Fibroblast of skin of left quadriceps (primary cell): Measurements from ENCODE around the gene RNLS.

Source experiments
- DNase-seq, 2 experiments: peaks; one replicate each; pipeline ENCODE4 v3.0.0-alpha.2; 2013; ENCODE audit warnings: low read depth in 2 of 2

RNLS gene

DNA sequence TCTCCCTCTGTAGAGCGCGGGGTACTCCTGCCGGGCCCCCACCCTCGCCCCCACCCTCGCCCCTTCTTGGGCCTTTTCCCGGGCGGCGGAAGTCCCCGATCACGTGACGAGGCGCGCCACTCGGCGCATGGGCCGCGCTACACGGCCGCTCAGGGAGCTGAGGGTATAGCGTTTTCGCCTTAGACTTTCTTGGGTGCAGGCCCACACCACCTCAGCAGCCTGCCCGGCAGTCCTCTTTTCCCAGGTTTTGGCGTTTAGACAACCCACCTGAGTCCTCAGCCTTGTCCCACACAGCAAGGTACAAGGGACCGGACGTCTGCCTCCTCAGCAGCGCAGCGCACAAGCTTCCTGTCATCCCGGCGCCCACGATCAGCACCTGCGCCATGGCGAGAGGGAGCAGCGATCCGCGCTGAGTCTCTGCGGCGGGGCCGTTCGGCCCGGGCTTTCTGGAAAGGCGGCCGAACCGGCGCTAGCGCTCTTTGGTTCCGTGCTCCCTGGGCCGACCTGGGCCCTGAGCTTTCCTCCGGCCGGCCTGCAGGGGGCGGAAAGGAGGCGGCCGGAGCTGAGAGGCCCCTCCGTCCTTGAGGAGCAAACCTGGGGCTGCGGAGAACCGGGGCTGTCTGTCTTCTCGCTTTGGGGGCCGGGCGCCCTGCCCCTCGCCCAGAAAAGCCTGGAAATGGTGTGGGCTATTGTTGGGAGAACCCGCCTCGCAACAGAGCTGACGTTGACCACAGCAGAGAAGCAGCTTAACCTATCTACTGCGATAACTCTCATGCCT is at the start of gene RNLS:
TSS of gene RNLS (minus strand) at position 513 of the 778 bp plus-strand sequence.
- DNase-seq: peak; percentile 18 to 28

DNA sequence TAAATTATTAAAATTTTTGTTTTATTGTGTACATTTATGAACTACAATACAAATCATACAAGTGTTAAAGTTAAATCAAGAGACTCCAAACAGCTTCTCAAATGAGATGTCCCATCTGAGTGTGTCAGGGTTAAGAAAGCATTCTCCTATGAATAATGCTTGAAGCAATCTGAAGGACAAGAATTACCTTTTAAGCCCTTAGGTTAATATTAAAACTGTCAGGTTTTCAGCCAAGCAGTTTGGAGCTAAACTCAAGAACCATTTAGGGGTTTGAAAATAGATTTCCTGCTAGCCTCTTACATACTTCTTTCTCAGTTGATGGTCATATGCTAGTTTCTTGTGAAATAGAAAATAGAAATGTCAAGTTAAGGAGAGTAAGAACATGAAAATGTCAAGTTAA is 41.7 kb upstream of the RNLS start:
- DNase-seq: no peak

DNA sequence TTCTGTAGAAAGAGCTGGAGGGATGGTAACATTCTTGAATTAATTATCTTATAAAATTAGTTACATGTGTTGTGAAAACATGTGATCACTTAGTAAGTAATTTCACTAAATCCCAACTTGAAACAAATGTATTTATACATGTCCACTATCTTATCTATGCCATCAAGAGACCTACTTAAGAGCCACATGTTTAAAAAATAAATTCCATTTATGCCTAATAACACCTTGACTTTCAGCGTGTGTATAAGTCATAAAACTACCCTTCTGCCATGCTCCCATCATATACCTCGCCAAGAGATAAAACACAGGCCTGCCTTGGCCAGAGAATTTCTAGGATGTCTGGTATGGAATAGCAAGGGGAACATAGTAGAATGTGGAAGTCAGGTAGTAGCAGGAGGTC is 40.7 kb upstream of the RNLS start:
- DNase-seq: no peak

DNA sequence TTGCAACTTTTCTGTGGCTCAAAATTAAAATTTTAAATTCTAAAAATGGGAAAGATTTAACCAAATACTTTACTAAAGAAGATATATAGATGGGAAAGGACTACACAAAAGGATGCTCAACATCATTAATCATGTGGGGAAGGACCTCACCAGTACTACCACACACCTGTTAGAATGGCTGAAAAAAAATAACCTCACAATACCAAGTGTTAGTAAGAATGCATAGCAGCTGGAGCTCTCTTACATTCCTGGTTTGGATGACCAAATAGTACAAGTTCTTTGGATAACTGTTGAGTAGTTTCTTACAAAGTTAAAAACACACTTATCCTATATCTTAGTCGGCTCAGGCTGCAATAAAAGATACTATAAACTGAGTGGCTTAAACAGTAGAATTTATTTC is 37.3 kb upstream of the RNLS start:
- DNase-seq: no peak

DNA sequence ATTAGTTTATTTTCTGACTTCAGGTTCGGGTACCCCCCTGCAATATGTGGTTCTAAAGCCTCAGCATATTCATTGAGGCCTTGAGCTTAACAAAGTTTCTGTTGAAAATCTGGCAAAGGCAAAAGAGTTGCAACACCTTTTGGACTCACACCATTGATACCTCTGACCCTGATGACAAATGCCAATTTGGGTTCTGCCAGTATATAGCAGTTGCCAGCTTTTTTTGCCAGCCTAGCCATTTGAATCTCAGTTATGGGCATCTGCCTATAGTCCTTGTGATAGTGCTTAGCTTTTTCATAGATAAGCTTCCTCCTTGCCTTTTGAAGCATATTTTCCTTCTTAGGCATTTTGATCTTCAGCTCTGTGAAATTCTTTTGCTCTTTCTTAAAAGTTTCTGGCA is 35.4 kb upstream of the RNLS start:
- no peak for DNase-seq

DNA sequence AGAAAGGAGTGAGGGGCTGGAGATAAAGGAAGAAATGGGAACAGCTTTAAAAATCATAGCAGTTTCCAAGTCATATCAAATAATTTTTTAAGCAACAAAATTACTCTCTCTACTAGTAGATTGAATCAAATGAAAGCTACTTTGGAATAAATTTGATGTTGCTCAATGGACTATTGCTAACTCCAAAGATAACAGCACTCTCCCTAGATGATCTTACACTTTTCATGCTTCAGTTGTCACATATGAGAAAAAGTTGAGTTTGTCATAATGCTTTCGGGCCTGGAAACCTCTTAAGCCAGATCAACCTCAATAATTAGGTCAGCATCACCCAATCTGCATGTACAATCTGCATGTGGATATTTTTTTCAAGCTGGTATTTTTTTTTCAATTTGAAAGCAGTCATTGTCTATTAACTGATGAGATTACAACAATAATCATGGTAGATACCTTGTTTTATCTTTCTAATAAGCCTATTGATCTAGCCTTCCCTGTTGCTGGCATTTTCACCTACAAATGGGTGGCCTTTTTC is 34.7 kb upstream of the RNLS start:
- DNase-seq: no peak

DNA sequence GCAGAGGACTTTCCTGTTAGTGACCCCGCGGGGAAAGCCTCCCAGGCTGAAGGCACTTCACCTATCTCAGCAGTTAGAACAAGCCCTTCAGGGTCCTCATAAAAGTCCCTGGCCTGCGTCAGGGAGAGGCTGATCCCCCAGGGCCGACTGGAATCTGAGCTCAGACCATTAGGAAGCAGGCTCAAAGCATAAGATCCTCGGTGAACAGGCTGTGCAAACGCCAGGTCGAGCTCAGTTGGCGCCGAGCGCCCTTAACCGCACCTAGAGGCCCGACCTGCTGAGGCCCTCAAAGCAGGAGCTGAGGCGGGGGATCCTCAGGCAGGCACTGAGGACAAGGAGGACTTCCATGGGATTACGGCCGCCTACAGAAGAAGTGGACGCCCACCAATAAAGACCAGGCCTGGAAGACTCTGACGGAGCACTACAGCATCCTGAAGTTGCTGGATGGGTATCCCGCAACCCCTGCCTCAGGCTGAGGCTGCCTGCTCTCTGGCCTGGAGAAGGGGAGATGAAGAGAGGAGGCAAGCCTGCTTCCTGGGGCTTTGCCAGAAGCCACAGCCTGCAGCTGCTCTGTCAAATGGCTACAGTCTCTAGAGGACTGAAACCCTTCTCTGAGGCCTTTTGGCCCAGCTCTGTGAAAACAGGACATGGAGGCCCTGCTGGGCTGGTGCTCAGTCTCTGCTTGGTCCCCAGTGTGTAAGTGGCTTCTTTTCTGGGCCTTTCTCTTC is 33.3 kb upstream of the RNLS start:
- no peak for DNase-seq

DNA sequence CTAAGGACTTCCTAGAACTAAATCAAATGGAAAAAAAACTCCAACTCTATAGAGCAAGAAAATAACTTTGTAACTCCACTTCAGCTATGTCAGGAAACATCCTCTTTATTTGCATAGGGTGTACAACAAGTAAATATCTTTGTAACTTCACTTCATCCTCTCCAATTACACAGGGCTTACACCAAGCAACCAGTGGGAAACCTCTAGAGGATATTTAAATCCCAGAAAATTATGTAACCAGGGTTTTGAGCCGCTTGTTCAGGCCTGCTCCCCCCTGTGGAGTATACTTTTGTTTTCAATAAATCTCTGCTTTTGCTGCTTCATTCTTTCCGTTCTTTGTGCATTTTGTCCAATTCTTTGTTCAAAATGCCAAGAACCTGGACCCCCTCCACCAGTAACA is 25.7 kb upstream of the RNLS start:
- DNase-seq: no peak

DNA sequence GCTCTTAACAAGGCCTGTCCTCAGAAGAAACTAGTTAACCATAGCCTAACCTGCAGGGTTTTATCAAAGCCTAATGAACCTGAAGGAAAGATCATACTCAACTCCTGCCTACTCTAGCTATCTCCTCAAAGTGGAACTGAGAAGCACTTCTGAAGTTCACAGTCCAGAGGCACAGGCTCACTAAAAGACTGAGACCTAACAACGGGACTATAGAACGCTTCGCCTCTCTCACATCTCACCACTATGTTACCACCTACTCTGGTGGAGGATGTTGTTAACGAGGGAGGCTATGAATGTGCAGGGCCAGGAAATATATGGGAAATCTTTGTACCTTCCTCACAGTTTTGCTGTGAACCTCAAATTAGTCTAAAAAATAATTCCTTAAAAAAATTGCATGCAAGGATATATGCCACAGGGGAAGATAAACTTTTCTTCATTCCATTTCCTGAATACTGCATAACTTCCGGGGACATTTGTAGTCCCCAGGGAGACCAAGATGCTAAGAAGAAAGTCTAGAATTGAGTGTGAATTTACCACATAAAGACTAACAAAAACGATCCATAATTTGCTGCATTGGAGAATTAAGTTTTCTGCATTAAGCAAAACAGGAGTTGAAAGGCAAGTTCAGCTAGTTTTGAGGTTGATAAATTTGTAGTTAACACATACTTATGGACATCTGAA is 25.1 kb upstream of the RNLS start:
- DNase-seq: no peak

DNA sequence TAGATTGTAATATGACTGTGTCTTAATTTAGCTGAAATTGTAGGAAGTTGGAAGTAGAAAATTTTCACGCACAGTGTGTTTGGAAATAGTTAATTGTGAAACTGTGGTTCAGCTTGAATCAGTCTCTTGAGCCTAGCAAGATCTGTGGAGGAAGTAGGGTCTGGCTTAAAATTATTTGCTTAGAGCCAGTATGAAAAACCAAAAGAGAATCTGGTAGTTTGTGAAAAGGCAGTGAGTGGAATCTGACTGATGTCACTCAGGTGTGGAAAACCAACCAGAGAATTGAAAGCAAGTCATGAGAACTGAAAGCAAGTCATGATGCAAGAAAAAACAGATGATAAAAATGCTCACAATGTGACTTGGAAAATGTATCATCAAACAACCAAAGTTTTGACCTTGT is 14.9 kb upstream of the RNLS start:
- DNase-seq: no peak

DNA sequence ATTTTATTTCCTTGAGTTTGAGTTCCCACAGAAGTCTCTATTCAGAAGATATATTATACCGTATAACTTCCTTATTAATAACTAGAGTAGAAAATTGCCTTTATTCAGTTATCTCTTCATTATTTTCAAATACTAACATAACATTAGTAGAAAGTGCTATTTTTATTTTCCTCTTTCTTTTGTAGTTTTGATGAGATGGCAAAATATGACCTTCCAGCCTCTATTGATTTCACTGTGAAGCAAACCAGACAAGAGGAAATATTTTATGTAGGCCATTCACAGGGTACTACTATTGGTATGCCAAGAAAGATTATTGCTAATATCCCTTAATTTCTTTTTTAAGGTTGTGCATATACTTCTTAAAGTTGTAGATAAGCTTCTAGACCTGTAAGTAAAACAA is 11.4 kb upstream of the RNLS start:
- DNase-seq: no peak

DNA sequence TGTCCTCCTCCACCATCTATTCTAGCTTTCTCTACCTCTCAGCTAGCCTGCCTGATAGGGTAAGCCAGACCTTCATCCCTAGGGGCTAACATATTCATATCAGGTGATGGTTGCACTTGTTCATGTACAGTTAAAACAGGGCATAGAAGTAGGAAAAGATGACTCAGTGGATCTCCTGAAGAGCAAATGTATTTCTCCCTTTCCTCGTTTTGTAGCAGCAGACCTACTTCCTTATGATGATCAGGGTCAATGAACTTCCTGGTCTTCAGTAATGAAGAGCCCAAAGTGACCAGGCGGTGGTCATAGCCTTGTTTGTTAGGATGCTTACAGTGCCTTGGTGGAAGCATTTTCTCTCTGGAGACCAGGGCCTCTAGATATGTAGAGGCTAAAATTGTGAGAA is 9.8 kb upstream of the RNLS start:
- no peak for DNase-seq

DNA sequence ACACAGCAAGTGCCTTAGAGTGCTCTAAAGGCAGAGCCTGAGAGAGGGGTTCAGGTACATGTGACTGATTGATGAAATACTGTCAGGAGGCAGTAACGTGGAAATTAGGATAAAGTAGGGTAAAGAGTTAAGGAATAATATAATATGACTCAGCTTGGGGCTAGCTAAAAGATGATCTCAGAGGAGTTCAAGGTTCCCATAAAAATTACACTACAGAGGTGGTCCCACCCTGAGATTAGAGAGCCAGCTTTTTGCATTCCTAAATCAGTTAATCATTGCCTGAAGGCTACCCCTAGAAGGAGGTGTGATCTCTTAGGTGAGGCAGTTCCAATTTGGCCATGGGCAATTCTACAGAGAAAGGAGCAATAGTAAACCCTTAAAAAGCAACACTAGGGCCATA is 9.3 kb upstream of the RNLS start:
- DNase-seq: no peak

DNA sequence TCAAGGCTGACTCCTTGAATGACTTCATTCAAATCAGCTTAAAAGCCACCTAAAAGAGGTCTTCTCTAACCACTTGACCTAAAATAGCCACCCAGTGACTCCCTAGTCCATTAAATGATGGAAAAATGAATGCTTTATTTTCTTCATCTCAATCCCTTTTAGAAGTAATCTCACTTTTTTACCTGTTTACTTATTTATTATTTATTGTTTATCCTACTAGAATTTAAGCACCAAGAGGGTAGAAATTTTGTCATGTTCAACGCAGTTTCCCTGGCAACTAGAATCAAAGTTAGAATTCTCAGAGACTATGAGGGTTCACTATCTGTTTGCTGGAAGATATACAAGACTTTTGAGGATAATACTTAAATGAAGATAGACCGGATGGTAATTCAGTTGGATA is 3.3 kb upstream of the RNLS start, which contains the start of gene LIPJ:
TSS of gene LIPJ (plus strand) at position 301 of the 400 bp plus-strand sequence. CDS start 3,926 bp downstream, outside the sequence.
- no peak for DNase-seq

DNA sequence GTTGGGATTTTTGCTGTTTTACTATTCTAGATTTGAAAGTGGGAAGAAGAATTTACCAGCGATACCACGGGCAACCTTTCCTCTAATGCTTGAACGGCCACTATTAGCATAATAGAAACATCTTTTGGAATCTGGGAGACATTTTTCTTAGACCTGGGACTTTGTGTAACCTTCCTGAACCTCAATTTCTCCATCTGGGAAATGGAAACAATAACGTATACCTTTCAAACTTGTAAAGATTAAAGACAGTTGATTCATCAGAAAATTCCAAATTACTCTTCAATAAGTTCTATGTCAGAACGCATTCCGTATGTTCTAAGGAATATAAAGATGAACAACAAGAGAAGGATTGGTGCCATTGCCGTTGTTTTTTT is 453 bp upstream of the RNLS start:
- DNase-seq: no peak

DNA sequence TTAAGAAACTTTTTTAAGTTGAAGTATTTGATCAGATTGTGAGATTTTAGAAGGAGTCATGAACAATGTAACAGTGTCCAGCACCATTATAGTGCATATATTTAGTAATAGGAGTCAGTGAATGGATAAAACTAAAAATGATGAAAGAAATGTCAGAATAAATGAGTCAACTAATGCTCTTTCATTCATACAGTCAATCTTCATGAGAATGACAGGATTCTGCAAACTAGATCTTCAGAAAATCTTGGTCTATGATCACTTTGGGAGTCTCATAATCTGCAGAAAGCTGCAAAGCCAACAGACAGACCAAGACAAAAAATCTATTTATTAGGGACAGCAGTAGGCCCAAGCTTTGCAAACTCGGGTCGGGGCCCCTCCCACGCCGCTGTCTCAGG is 710 bp downstream of the RNLS start:
- DNase-seq: no peak

DNA sequence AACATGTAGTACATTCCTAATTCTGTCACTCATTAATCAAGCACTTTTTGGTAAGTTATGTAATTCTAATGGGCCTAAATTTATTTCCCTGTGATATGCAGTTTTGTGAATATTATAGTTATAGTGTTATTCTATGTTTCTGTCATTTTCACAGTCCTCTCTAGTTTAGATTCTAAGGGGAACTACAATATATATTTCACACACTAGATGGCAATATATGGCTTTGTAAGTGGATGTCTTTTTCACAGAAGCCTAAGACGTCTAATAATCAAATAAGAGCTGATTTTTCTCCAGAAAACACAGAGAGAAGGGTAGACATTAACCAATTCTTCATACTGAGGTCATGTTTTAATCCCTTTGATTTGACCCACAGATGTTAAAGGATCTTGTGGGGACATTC is 18.0 kb downstream of the RNLS start:
- peak; percentile 17 to 24 for DNase-seq

DNA sequence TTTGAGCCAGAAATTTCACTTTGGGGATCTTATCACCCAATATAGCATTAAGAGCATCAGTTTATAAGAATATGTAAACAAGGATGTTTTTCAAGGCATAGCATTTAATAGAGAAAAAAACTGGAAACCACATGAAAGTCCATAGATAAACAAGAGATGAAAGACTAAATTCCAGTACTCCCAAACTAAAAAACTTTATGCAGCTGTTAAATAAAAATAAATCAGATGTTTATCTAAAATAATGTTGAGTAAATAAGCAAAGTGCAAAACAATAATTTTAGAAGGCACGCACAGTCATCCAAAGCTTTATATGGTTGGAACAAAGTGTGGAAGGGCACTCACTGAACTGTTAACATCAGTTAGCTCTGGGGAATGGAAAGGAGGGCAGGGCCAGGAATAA is 21.0 kb downstream of the RNLS start:
- no peak for DNase-seq

DNA sequence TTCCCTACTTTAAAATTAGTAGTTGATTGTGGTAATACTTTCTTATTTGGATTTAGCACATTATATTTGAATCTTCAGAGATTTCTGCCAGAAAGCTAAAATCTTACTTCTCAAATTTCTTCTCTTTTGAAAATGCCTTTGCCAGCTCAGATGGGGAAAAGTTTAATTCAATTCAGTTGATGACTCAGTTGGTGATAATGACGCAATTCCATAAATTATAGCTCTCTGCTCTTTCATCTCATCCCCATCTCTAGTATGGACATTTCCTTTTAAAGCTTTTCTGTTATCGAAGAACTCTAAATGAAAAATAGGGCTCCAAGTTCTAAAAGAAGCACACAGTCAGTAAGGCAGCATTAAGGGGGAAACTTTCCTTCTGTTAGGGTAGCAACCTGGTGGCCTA is 25.5 kb downstream of the RNLS start:
- DNase-seq: peak; percentile 66 to 70

DNA sequence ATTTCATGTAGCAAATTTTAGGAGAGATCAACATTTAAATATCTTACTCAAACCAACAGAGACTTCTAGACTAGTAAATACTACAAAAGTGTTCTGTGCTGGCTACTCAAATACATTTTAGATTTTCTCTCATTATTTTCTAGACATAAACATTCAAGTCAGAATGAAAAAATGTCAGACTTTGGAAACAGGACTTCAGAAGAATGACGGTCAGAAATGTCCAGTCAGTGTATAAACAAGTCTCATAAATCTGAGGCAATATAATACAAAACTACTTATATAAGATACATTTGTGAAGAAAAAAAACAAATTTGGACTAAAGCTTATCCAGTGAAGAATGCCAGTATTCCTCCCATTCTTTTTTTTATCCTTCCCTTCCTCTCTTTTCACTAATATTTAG is 25.9 kb downstream of the RNLS start:
- no peak for DNase-seq

DNA sequence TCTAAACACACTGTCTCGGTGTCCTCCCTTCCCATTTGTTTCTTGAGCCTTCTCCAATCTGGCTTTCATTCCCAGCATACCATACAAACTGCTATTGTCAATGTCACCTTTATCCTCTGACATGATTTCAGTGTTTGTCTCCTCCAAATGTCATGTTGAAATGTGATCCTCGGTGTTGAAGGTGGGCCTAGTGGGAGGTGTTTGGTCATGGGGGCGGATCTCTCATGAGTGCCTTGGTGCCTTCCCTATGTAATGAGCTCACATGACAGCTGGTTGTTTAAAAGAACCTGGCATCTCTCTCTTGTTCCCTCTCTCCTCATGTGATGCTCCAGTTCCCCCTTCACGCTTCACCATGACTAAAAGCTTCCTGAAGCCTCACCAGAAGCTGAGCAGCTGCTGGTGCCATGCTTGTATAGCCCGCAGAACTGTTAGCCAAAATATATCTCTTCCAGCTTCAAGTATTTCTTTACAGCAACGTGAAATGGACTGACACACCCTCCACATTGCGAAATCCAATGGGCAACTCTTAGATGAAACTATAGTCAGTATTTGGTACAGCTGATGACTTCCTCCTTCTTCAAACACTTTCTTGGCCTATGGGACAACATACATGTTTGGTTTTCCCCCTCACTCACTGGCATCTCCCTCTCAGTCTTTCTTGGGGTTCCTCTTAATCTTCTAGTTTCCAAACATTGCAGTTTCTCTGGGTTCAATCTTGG is 27.8 kb downstream of the RNLS start:
- DNase-seq: no peak
